ENCODE data around the gene VAMP8. TPM values are rescaled to one million over a fixed set of nuclear protein-coding genes. Genes with fewer than 3 reads are reported as not detected.
A peak's percentile ranks its signal among the peaks of the same experiment; 100 is the strongest.

Gene VAMP8
- total and polyA plus RNA-seq, 10 of the 15 experiments (the other 5 are each of a cell fraction or from before 2014, with no cell fraction given) = 93.6 to 744 (median 217) TPM

DNA sequence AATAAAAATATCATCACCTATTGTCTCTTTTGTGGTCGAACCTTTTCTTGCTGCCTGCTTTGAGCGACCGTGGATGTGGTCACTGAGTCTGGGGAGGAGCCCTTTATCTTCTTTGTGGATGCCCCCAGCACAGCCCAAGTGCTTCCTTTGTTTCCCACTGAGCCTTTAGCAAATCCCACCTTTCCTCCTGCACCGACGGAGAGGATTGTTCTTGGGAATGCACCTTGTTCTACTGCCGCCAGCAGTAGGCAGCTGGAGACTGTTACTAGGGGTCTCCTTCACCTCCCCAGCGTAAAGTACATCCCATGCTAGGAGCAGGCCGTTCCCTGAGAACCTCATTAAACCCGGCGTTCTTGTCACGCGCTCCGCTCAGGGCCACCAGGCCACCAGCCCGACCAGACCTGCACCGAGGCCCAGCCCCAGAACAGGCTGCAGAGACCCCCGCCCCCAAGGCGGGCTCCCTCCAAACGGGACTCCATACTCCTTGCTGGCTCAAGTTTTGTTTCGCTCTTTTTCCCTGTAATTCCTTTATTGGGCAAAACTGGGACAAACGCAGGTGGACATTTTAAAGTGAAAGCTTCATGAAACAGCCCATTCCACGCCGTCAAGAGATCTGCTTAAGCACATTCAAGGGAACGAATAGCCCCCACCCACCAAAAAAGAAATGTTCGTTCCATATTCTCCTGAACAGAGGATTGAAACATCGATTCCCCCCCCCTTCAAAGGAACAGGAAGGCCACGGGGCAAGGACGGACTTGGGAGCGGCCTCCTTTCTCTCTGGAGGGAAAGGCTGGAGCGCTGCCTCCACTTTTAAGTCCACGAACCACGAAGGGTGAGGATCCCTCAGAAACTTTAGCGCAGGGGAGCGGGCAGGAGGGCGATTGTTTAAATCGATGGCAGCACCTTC, 39.5 kb upstream of the VAMP8 start (continued):
- TF ChIP-seq, protein P1, sequence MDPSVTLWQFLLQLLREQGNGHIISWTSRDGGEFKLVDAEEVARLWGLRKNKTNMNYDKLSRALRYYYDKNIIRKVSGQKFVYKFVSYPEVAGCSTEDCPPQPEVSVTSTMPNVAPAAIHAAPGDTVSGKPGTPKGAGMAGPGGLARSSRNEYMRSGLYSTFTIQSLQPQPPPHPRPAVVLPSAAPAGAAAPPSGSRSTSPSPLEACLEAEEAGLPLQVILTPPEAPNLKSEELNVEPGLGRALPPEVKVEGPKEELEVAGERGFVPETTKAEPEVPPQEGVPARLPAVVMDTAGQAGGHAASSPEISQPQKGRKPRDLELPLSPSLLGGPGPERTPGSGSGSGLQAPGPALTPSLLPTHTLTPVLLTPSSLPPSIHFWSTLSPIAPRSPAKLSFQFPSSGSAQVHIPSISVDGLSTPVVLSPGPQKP (IDR thresholded peaks at IDR 0.05; ENCODE audit: low read depth, low read length) = no peak
- TF ChIP-seq IKZF2 (IDR thresholded peaks at IDR 0.05) (peak in 1 of 2 experiments; percentile 41; a peak in 1 of 4 replicates), FOXK2 (IDR thresholded peaks at IDR 0.05) (no peak), IKZF1 (conservative IDR thresholded peaks at IDR 0.05) (no peak; the same call in 1 of the 2 replicates), NR2C2 (IDR thresholded peaks at IDR 0.05; ENCODE audit: borderline replicate concordance, control insufficient read depth, insufficient read length, low read depth) (no peak), CHD1 (IDR thresholded peaks at IDR 0.05; ENCODE audit: low read depth, low read length) (no peak), POU2F2 (IDR thresholded peaks at IDR 0.05; ENCODE audit: borderline replicate concordance, low read depth, low read length) (peak; percentile 27; the same call in 2 of the 3 replicates), POLR2A (IDR thresholded peaks at IDR 0.05; ENCODE audit: low read depth, low read length) (peak; percentile 67), NFIC (IDR thresholded peaks at IDR 0.05; ENCODE audit: low read depth, low read length) (peak; percentile 32; the same call in 1 of the 2 replicates), TAF1 (IDR thresholded peaks at IDR 0.05; ENCODE audit: borderline replicate concordance, low read depth, low read length) (peak; percentile 30; the same call in 1 of the 2 replicates)
- TF ChIP-seq, protein P2, sequence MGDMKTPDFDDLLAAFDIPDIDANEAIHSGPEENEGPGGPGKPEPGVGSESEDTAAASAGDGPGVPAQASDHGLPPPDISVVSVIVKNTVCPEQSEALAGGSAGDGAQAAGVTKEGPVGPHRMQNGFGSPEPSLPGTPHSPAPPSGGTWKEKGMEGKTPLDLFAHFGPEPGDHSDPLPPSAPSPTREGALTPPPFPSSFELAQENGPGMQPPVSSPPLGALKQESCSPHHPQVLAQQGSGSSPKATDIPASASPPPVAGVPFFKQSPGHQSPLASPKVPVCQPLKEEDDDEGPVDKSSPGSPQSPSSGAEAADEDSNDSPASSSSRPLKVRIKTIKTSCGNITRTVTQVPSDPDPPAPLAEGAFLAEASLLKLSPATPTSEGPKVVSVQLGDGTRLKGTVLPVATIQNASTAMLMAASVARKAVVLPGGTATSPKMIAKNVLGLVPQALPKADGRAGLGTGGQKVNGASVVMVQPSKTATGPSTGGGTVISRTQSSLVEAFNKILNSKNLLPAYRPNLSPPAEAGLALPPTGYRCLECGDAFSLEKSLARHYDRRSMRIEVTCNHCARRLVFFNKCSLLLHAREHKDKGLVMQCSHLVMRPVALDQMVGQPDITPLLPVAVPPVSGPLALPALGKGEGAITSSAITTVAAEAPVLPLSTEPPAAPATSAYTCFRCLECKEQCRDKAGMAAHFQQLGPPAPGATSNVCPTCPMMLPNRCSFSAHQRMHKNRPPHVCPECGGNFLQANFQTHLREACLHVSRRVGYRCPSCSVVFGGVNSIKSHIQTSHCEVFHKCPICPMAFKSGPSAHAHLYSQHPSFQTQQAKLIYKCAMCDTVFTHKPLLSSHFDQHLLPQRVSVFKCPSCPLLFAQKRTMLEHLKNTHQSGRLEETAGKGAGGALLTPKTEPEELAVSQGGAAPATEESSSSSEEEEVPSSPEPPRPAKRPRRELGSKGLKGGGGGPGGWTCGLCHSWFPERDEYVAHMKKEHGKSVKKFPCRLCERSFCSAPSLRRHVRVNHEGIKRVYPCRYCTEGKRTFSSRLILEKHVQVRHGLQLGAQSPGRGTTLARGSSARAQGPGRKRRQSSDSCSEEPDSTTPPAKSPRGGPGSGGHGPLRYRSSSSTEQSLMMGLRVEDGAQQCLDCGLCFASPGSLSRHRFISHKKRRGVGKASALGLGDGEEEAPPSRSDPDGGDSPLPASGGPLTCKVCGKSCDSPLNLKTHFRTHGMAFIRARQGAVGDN (IDR thresholded peaks at IDR 0.05) = 0 out of 2 replicates have a peak, but pooled peaks have one; percentile 15
- TF ChIP-seq, protein P3, sequence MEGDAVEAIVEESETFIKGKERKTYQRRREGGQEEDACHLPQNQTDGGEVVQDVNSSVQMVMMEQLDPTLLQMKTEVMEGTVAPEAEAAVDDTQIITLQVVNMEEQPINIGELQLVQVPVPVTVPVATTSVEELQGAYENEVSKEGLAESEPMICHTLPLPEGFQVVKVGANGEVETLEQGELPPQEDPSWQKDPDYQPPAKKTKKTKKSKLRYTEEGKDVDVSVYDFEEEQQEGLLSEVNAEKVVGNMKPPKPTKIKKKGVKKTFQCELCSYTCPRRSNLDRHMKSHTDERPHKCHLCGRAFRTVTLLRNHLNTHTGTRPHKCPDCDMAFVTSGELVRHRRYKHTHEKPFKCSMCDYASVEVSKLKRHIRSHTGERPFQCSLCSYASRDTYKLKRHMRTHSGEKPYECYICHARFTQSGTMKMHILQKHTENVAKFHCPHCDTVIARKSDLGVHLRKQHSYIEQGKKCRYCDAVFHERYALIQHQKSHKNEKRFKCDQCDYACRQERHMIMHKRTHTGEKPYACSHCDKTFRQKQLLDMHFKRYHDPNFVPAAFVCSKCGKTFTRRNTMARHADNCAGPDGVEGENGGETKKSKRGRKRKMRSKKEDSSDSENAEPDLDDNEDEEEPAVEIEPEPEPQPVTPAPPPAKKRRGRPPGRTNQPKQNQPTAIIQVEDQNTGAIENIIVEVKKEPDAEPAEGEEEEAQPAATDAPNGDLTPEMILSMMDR (IDR thresholded peaks at IDR 0.05 in 2 of 3, conservative IDR thresholded peaks at IDR 0.05 in 1 of 3; ENCODE audit: control insufficient read depth in 2 of 3, extremely low read depth in 1 of 3, insufficient read depth in 1 of 3, low read depth in 3 of 3, low read length in 3 of 3) = 0 out of 6 replicates have a peak, but pooled peaks of 1 of the 3 experiments have one; percentile 10

All from GM12878 (cell line).